ENCODE data around the gene SLC25A21.

The SLC25A21 gene

DNA sequence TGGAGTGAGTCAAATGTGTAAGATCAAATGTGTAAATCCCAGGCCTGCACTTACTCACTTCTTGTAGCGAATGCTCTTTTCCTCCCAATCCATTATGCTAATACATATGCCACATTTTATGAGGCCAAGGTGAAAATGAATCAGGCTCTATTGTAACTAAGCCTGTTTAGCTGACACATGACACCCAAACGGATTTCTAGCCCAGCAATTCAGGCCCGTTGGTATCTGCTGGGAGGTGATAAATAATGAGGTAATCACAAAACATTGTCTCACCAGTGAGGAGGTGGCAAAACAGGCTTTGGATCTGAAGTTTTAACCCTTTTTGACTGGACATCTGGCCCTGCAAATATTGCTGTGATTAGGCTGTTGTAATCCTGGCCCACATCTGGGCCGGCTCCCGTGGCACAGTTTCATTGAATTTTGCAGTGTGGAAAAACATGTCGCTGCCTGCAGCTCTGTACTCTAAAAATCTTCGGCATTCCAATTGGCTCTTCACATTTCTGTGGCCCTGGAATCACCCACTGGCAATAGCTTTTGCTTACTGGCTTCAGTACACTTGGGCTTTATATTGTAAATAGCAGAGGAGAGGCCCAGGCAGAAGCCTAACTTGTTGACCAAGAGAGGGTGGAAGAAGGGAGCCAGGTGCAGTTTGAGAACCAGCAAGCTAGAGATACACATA is 404.7 kb downstream of the SLC25A21 start:
- no peak for DNase-seq (ENCODE audit: low read depth, low spot score)

DNA sequence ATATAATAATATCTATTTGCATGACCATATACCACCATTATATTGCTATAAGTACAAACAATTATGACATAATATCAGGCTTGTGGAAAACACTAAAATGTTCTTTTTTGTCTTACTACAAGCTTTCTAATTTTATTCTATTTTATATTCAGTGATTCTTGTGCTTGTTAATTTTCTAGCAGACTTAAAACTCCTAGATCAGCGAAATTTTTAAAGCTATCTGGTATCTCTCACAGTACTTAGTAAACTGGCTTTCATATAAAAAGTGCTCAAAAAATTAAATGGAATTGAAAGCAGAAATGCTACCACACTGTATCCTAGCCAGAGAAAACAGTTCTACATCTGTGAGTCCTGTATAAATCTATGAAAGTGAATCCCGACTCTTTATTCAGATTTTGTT is 405.4 kb downstream of the SLC25A21 start:
- no peak for DNase-seq (ENCODE audit: low read depth, low spot score)

DNA sequence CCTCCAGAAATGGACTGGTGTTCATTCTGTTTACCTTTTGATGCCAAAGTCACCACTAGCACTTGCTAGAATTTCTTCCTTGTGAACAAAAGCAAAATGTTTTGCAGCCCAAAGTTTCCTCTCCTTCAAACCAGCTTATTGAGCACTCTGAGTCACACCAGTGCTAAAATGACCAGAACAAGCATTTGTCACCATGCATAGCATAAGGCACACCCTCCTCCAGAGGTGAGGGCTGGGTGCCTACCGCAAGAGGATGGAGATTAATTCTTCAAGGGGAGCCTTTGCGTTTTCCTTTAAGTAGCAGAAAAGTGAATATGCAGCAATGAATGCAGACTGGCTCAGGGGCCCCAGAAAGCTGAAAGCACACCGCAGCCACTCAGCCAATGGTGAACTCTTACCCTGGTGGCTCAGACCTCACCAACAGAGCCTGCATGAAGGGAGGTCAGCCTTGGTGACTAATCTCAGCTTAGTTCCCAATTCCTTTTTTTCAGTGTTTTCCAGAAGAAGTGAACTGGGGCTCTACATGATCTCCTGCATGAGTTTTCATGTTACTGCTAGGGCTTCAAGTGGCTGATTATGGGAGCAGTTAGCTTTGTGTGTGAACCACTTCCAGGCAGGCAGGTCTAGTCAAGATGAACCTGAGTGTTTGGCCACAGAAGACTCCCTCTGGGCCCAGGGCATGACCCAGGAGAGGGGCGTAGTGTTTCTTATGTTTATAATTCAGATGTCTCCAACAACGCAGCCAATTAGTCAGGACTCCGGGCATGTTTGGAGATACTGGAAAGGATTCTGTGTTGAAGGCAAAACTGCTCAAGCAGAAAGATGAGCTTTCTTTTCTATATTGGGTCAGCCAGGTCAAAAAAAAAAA is 414.4 kb downstream of the SLC25A21 start:
- no peak for DNase-seq (ENCODE audit: low read depth, low spot score)

DNA sequence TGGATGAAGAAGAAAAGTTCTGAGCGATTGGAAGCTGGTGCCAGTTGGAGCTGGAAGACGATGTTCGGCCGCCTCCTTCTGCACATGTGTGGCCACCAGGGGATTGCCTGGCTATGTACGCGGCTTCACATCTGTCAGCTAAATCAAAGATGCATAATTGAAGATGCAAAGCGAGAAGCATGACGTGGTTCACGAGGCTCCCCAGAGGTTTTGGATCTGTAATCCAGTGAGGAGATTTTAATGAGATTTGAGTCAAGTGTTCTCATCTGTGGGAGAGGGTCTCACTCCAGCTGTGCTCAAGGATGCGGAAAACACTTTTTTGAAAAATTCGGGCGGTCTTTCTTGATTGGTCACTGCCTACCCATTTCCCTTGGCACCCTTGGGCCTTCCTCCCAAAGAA is 416.2 kb downstream of the SLC25A21 start:
- no peak for DNase-seq (ENCODE audit: low read depth, low spot score)

DNA sequence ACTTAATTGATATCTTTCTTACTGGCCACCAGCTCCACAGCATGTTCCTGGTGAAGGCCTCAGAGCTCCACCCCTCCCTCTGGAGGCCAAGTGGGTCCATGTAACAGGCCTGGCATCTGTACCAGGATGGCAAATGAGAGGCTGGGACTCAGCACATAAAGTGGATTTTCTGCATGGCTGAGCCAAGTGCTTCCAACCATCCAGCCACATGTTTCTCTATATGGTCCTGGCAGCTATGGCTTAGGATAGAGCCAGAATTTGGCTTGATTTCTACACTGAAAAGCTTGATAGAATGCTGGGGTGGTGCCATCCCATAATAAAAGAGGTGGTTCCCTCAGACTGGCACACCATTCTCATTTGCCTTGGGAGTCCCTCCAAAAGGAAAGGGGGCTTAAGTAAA is 416.6 kb downstream of the SLC25A21 start:
- no peak for DNase-seq (ENCODE audit: low read depth, low spot score)

DNA sequence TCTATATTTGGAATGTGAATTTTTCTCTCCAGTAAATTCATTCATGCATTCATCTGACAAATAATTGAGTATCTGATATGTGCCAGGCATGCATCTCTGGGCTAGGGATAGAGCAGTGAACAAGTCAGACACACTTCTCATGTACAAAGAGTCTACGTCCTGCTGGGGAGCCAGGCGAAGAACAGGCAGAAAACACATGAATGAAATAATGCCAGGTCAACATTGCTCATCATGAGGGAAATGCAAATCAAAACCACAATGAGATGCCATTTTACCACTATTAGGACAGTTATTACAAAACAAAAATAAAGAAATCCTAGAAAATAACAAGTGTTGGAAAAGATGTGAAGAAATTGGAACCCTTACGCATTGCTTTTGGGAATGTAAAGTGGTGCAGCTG is 420.5 kb downstream of the SLC25A21 start:
- no peak for DNase-seq (ENCODE audit: low read depth, low spot score)

DNA sequence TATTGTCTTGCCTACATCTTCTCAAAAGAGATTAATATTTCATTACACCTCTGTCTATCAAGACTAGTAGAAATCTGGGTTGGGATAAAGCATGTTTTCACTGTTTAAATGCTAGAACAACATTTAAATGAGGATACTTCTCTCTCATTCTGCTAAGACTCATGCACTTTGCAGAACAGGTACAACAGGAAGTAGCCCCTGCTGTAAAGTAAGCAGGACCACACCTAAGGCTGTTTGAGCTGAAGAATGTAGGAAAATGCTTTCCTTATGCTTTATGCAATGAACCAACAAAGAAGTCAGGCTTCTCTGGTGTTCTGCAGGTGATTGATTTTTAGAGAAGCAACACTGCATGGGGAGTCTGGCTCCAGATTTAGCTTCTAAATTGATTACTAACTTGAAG is 421.3 kb downstream of the SLC25A21 start:
- DNase-seq (ENCODE audit: low read depth, low spot score) = no peak

DNA sequence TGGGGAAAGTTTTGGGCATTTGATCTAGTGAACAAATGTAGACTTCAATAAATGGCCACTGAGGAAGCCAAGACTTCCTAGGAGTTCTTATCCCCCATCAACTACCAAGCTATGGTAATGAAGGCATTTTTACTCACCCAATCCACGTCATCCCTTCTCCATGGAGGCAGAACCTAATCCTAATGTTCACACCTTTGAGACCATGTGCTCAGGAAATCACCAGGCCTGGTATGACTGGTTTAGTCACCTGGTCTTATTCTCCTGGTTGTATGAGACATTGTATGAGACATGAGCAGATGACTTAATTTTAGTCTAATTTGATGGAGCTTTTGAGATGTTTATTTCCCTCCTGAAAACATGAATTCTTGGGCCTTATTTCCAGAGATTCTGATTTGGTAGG is 422.2 kb downstream of the SLC25A21 start:
- no peak for DNase-seq (ENCODE audit: low read depth, low spot score)

DNA sequence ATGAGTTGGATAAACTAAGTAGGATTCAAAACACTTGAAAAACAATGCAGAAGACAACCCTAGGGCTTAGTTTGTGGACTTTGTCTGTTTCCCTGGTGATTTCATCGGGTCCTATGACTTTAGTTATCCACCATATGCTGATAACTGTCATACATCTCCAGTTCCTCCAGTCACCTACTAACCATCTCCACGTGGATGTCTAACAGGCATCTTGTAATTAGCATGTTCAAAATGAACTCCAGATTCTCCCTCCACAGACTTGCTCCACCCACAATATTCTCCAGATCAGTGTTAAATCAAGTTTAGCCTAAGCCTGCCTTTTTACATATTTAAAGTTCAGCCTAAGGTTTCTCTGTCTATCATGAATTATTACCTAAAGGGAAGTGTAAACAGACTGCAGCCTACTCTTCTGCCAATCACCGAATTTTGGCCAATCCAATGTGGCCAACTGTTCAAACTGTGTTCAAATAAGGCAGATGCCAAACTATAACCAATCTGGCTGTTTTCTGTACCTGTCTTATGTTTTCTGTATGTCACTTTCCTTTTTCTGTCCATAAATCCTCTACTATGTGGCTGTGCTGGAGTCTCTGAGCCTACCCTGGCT is 423.7 kb downstream of the SLC25A21 start:
- DNase-seq (ENCODE audit: low read depth, low spot score) = no peak

DNA sequence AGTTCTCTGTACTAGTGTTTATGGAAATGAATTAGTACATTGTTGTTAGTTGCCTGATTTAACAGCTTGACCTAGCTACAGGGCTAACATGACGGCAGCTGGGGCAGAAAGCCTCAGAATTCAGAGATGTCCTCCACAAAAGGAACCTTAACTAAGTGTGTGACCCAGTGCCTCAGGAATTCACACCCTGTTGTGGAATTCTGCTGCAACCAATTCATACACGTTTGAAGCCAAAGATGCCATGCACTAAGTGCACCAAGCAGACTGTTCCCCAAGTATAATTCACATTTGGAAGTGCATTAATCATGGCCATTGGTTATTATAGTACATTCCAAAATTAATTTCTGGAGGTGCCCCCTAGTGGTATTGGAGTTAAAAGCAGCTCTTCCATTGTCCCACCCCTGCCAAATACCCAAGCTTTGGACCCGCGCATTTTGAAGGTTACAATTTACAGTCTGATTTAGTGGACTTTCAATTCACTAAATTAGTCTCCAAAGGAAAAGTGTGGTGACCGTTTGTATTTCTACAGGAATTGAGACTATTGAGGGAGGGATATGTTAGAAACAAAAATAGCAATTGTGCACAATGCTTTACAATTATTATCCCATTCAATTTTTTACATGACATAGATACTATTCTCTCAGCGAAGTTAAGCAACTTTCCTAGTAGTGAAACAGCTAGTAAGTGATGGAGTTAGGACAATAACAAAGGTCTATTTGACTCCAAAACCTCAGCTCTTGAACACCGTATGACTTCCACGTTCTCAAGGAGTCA is 424.8 kb downstream of the SLC25A21 start:
- no peak for DNase-seq (ENCODE audit: low read depth, low spot score)

DNA sequence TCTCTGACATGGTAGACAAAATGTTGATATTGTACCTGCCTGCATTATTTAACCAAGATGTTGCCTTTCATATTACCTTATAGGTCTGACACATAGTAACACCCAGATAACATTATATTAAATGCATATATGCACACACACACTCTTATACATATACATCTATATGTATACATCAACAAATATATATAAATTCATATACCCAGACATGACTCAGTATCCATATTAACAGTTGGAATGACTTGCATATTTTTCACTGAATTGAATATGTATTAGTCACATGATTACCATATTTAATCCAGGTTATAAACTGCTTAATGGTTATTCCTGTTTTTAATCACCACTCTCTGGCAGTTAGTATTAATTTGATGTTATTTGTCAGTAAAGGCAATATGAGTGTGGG is 425.5 kb downstream of the SLC25A21 start:
- no peak for DNase-seq (ENCODE audit: low read depth, low spot score)

DNA sequence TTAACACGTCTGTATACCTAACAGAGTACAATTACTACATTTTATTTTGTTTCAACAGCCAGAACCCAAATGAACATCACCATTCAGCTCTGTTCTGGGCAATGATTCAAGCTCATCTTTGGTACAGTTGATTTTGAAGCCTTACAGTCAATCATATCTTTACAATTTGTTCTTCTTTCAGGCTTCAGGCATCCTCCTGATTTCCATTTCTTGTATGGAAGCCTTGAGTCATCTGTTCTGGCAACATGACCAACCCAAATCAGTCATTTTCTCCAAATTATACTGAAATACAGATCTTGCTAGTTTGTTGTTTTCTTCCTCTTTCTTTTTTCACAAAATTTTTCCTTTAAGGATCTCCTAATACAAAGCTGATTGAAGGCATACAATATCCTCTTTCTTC is 430.5 kb downstream of the SLC25A21 start:
- DNase-seq (ENCODE audit: low read depth, low spot score) = no peak

DNA sequence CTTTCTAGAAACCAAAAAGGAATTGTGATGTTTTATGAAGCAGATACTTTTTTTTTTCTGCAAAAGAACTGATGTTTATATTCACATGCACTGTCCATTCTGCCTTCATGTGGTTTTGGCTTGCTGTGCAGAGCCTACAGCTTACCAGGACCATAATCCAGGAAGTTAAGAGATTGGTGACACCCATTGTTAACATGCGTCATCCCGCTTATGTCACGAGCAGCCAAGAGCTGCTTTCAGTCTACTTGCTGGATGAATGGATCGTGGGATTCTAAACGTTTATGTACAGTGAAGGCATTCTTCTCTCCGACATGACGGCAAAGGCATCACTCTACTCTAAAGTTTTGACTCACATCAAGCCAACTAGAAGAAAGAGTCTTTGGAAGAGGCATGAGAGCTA is 434.1 kb downstream of the SLC25A21 start:
- no peak for DNase-seq (ENCODE audit: low read depth, low spot score)

DNA sequence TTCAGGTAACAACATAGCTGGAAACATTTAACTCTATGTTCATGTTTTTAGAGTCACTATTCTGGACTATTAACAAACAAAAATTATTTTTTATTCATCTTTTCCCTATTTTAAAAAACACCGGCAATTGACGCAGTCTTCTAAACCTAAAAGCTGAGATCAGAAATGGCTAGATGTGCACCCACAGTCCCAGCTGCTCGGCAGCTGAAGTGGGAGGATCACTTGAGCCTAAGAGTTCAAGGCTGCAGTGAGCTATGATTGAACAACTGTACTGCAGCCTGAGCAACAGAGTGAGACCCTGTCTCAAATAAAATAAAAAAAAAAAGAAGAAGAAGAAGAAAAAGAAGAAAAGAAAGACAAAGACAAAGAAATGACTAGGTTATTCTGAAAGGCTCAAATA is 446.3 kb downstream of the SLC25A21 start:
- DNase-seq (ENCODE audit: low read depth, low spot score) = no peak

DNA sequence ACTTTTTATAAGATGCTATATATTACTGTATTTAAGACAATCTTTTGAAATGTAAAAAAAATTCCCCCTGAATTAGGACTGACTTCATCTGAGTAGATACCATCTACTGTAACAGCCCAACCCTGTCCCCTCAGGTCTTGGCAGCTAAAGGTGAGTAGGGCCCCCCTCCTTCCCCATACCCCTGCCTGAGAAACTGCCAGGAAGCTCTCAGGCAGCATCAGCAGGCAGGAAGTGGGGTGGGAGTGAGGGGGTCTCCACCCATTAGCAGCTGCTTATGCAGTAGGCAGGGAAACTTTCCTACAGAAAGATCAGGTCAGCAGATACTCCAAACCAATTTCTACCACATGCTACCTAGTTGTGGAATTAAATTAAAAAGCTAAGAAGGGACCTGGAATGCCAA is 448.2 kb downstream of the SLC25A21 start:
- DNase-seq (ENCODE audit: low read depth, low spot score) = no peak

DNA sequence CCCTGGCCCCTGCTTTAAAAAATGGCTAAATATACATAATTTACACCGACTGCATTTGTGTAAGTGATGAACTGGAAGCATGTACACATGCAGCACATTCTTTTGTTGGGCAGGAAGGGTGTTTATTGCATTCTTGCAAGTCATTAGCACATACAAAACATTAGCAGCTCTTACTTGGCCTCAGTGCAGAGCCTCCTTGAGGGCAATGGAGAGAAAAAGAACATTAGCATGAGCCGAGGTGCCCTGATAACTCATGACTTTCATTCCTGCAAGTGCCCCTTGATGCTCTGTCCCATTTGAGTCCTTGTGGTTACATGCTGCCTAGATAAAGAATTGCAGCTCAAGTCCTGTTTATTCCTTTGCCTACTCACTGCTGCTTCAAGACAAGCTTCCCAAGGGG is 448.9 kb downstream of the SLC25A21 start:
- DNase-seq (ENCODE audit: low read depth, low spot score) = no peak

DNA sequence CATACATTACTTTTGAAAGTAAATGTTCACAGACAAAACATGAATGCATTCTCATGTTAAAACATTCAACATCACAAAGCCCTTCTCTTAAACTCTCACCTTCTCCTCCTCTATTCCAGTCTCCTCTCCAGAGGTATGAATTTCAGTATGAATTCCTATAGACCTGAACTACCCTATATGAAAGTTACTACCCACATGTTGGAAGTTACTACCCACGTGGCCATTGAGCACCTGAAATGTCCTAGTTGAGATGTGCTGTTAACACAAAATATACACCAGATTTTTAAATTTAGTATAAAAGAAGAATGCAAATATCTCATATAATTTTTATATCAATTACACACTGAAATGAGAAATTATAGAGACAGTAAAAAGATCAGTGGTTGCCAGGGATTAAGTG is 450.5 kb downstream of the SLC25A21 start:
- DNase-seq (ENCODE audit: low read depth, low spot score) = no peak

DNA sequence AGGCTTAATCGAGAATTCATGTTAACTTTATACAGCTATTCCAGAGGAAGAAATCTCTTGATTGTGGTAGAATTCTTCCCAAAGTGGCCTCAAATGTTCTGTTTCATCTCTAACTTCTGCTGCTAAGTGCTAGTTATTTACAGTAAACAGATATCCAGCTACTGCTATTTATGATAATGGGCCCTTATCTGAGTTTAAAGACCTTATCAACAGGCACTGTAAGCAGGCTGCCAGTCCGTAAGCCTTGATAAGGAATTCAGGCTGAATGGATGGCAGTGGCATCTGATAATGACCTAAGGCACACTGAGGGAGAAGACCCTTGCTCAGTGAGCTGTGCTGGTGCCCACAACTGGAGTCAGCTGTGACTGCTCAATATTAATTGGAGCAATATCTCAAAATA is 451.7 kb downstream of the SLC25A21 start:
- no peak for DNase-seq (ENCODE audit: low read depth, low spot score)

DNA sequence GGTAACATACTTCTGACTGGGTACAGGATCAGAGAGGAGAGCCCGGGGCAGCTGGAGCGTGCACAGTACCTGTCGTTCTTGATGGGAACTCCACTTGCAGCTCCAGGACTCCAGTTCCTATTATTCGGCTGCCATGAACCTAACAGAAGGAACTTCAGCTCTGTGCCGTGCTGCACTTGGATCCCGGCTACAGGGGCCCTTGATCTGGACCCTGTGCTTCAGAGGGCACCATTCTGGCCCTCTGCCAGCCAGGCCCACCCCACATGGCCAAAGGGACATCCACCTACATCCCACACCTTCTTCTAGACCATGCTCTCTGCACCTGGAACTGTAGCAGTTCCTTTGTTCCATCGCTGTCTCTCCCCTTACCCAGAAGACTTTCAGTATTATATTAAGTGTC is 452.6 kb downstream of the SLC25A21 start:
- DNase-seq (ENCODE audit: low read depth, low spot score) = no peak

DNA sequence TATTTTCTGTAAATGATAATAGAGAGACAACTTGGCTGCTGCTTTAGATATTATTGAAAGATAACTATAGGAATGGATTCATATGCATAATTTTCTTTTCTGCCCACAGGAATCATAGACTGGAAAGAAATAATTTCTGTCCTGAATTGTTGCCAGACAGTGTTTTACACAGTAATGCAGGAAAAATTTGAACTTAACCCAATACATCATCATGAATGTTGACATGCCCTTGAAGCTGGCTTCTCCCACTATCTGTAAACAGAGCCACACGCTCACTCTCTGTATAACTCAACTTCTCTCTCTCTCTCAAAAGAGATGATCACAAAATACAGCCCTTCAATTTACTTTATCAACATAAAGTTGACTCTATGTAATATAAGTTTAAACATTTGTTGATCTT is 454.2 kb downstream of the SLC25A21 start:
- no peak for DNase-seq (ENCODE audit: low read depth, low spot score)

DNA sequence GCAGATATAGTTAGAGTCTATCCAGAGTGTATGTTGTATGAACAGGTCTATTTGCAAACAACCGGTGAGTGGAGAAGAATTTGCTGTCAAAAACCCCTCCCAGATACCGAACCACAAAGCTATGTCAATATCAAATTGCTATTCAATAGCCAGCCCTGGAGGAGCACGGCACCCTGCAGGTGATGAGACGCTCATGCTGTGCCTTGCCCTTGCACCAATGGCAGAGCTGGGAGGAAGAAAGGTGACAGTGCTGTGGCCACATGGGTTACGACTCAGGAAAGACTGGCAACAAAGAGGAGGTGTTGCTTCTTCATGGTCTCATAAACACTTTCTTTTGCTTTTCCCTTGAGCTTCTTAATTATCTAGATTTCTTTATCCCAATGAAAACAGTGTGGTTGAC is 455.0 kb downstream of the SLC25A21 start:
- DNase-seq (ENCODE audit: low read depth, low spot score) = no peak

DNA sequence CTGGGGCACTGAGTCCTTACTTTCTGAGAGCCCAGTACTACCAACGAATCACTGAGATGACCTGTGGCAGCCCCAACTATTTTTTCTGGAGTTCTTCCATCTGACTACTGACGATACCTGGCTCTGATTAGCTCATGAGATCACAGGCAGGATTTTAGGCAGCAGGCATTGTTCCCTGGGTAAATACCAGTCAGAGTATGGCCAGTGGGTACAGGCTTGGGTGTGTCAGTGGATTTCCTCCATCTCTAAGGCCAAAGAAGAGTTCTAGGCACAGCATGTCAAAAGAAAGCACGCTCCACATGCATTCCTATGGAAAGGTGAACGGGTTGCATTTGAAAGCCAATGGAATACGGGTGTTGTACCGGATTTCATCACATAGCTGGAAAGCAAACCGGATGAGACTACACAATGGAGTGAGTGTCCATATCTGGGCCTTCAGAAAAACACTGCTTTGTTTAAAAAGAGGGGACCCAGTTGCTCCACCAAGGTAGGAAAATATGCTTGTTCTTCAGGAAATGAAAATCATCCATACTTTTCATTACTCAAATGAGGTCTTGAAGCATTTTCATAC is 455.7 kb downstream of the SLC25A21 start:
- DNase-seq (ENCODE audit: low read depth, low spot score) = no peak

Data from activated naive CD8-positive, alpha-beta T cell treated with anti-CD3 and anti-CD28 coated beads, Interleukin-2, amount 50 U/mL, for 16 hours (primary cell).